Mesothelial cell of epicardium (in vitro differentiated cells): ENCODE data around the gene ASPN. TPM values are rescaled to one million over a fixed set of nuclear protein-coding genes. Genes with fewer than 3 reads are reported as not detected.
A peak's percentile ranks its signal among the peaks of the same experiment; 100 is the strongest.

ENCODE experiments used
- DNase-seq, 2 experiments: peaks; one replicate each; pipeline ENCODE4 v3.0.0; 2021; ENCODE audit warnings: low spot score in 2 of 2; ENCODE audit not compliant: unreplicated experiment in 2 of 2
- H3K27ac Mint-ChIP-seq: 2 replicates; pipeline ENCODE4 v1.8.0; 2021; ENCODE audit warnings: mixed read lengths
- H3K27me3 Mint-ChIP-seq: 2 replicates; pipeline ENCODE4 v1.8.0; 2021; ENCODE audit warnings: low read depth, mixed read lengths
- H3K36me3 Mint-ChIP-seq: 2 replicates; pipeline ENCODE4 v1.8.0; 2021; ENCODE audit warnings: mixed read lengths
- H3K4me1 Mint-ChIP-seq: 2 replicates; pipeline ENCODE4 v1.8.0; 2021; ENCODE audit warnings: mixed read lengths
- H3K4me3 Mint-ChIP-seq: 2 replicates; pipeline ENCODE4 v1.8.0; 2021; ENCODE audit warnings: mild to moderate bottlenecking, moderate library complexity, mixed read lengths
- H3K9me3 Mint-ChIP-seq: 2 replicates; pipeline ENCODE4 v1.8.0; 2021; ENCODE audit warnings: mixed read lengths
- CTCF ChIP-seq: fragments of 200-600 bp; sonication (generic); IDR thresholded peaks from one replicate; pipeline ENCODE4 v1.5.0; 2021; ENCODE audit warnings: antibody characterized with exemption; ENCODE audit not compliant: unreplicated experiment
- total RNA-seq: library from RNA; stranded (reverse); gene quantifications from 3 replicates; pipeline ENCODE4 v1.2.1, GENCODE V29; 2021

Gene ASPN
- total RNA-seq, 1 donor from 2014 or later = 0.63 TPM

- DNase-seq = no peak
- Mint-ChIP-seq H3K4me1 (peaks cover 13% of the 10 kb centered on the region), H3K4me3 (no peak overlapping the region), H3K36me3 (no peaks in the 10 kb centered on the region), H3K27ac (no peak overlapping the region), H3K9me3 (peaks cover under 1% of the 10 kb centered on the region), H3K27me3 (peaks cover 2% of the 10 kb centered on the region)
- TF ChIP-seq CTCF = no peak
These were observed 24.0 kb upstream of the ASPN start for GRCh38 chr9:92506184-92506857.

DNA sequence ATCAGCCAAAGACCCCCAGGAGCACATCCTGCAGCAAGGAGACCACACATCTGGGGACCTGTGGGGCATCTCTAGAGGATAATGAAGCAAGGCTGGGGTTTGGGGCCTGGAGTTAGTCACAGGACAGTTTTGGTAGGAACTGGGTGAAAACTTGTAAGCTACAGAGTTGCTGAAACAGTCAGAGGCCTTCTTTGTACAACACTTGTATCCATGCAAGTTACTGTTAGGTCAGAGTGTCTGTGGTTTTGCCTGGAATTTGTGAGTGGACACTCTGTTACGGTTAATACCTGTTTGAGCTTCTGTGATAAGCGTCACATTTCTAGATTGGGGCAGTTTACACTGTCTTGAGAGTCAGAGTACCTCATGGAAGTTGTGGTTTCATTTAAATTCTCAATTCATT is 22.6 kb upstream of the ASPN start:
- H3K36me3 Mint-ChIP-seq = no peaks in the 10 kb centered on the region
- no peak for TF ChIP-seq CTCF
- no peak for DNase-seq
- no peak overlapping the region for H3K4me3 Mint-ChIP-seq
- H3K27me3 Mint-ChIP-seq = peaks cover 2% of the 10 kb centered on the region
- H3K4me1 Mint-ChIP-seq = peaks cover 13% of the 10 kb centered on the region
- no peak overlapping the region for H3K27ac Mint-ChIP-seq
- H3K9me3 Mint-ChIP-seq = no peaks in the 10 kb centered on the region

GRCh38 chr9:92503156-92503555 is 20.9 kb upstream of the ASPN start:
- no peak overlapping the region for H3K27ac Mint-ChIP-seq

GRCh38 chr9:92501671-92502393 is 19.5 kb upstream of the ASPN start:
- H3K27me3 Mint-ChIP-seq = no peaks in the 10 kb centered on the region
- H3K4me3 Mint-ChIP-seq = no peak overlapping the region
- H3K9me3 Mint-ChIP-seq = no peaks in the 10 kb centered on the region
- no peak for DNase-seq
- peaks cover 5% of the 10 kb centered on the region for H3K4me1 Mint-ChIP-seq
- H3K27ac Mint-ChIP-seq = peak overlapping the region; percentile 48
- no peaks in the 10 kb centered on the region for H3K36me3 Mint-ChIP-seq
- no peak for TF ChIP-seq CTCF

More at GRCh38 chr9:92503156-92503555, 20.9 kb upstream of the ASPN start:
- peaks cover 2% of the 10 kb centered on the region for H3K27me3 Mint-ChIP-seq
- no peaks in the 10 kb centered on the region for H3K36me3 Mint-ChIP-seq
- H3K4me1 Mint-ChIP-seq = peaks cover 13% of the 10 kb centered on the region
- TF ChIP-seq CTCF = no peak
- no peak overlapping the region for H3K4me3 Mint-ChIP-seq
- DNase-seq = no peak
- no peaks in the 10 kb centered on the region for H3K9me3 Mint-ChIP-seq

GRCh38 chr9:92500725-92501124 is 18.4 kb upstream of the ASPN start:
- Mint-ChIP-seq H3K4me3 (no peak overlapping the region), H3K36me3 (no peaks in the 10 kb centered on the region), H3K27ac (no peak overlapping the region), H3K27me3 (no peaks in the 10 kb centered on the region), H3K9me3 (no peaks in the 10 kb centered on the region), H3K4me1 (no peaks in the 10 kb centered on the region)
- TF ChIP-seq CTCF = no peak
- no peak for DNase-seq
